ENCODE measurements around the gene MED15. TPM values are rescaled to one million over a fixed set of nuclear protein-coding genes. Genes with fewer than 3 reads are reported as not detected.

MED15 gene
- total and polyA plus RNA-seq, 10 of the 15 experiments (the other 5 are each of a cell fraction or from before 2014, with no cell fraction given), result 1.4 to 75.2 (median 26.9) TPM

GRCh38 chr22:20490183-20490940 lies 17.0 kb upstream of the MED15 start:
- H3K4me2 ChIP-seq (ENCODE audit: control insufficient read depth, insufficient read depth), result no peak overlapping the region
- CTCF ChIA-PET, result interaction anchor here (1.2 to 1.5 kb wide), 2 partner anchors 30 to 72 kb away, joined by 3 read pairs; no protein-coding TSS in a partner anchor
- no peak overlapping the region for H3K27ac ChIP-seq (ENCODE audit: control insufficient read depth, insufficient read depth)
- DNase-seq (ENCODE audit: low read depth, low spot score) (no peak), FAIRE-seq (no peak), ATAC-seq (no peak)
- no peaks in the 10 kb centered on the region for H3K27me3 ChIP-seq (replicated peaks in 1 of 2; ENCODE audit: control insufficient read depth in 2 of 2, insufficient read depth in 2 of 2, low read length in 1 of 2)
- no peak overlapping the region for H3K4me3 ChIP-seq
- no TSS peak for BruUV-seq (replicated peaks)
- H2AFZ ChIP-seq (ENCODE audit: control insufficient read depth, low read depth, low read length), result no peak overlapping the region
- no peak for TF ChIP-seq YY1 (IDR thresholded peaks at IDR 0.05; ENCODE audit: low read depth, low read length)
- TF ChIP-seq KAT2A (conservative IDR thresholded peaks at IDR 0.05; ENCODE audit: control insufficient read depth, low read depth, low read length), result no peak
- TF ChIP-seq ZNF384 (IDR thresholded peaks at IDR 0.05; ENCODE audit: borderline replicate concordance, low read depth, low read length), result no peak
- TF ChIP-seq CEBPZ (IDR thresholded peaks at IDR 0.05; ENCODE audit: low read depth, low read length), result no peak
- TF ChIP-seq JUND (IDR thresholded peaks at IDR 0.05; ENCODE audit: low read depth, low read length), result no peak
- WGBS (ENCODE audit: insufficient coverage, insufficient replicate concordance, low lambda C conversion rate, missing lambda C conversion rate), result 84% methylated on average over 6 of the region's 6 CpGs
- no peaks in the 10 kb centered on the region for H3K9me3 ChIP-seq (replicated peaks; ENCODE audit: control insufficient read depth, insufficient read depth, low read length)
- intact Hi-C loops (cut with micrococcal nuclease; ENCODE audit: unreplicated experiment), result no loop called here
- H3K36me3 ChIP-seq (ENCODE audit: control insufficient read depth in 2 of 2, insufficient read depth in 2 of 2, low read length in 1 of 2), result no peaks in the 10 kb centered on the region
- H3K4me1 ChIP-seq (ENCODE audit: control insufficient read depth, insufficient read depth, low read length), result peaks cover 6% of the 10 kb centered on the region; the same call in 1 of the 2 replicates
- POLR2A ChIA-PET, result no interaction called here
- in situ Hi-C loops (cut with MboI), result loop anchor here (5.0 kb wide), 1 partner anchor 68 kb away; no protein-coding TSS in a partner anchor
- peaks cover 15% of the 10 kb centered on the region for H3K79me2 ChIP-seq (ENCODE audit: control insufficient read depth, insufficient read depth, low read length)
- no peaks in the 10 kb centered on the region; the same call in 1 of the 2 replicates for H4K20me1 ChIP-seq (ENCODE audit: control insufficient read depth, insufficient read depth)
- RAD21 ChIA-PET (ENCODE audit: unreplicated experiment), result no interaction called here
- SMC1A ChIA-PET (ENCODE audit: uncharacterized antibody, unreplicated experiment), result interaction anchor here (1.2 kb wide), 1 partner anchor 9 kb away, joined by 3 read pairs; no protein-coding TSS in a partner anchor
- no peak overlapping the region for H3K9ac ChIP-seq (ENCODE audit: control insufficient read depth, insufficient read depth, low read length)

All from GM12878 (cell line).